ENCODE results near the gene DPAGT1. TPM values are rescaled to one million over a fixed set of nuclear protein-coding genes. Genes with fewer than 3 reads are reported as not detected.
A peak's percentile ranks its signal among the peaks of the same experiment; 100 is the strongest.

DPAGT1 gene
- total and polyA plus RNA-seq, 2 experiments from 2014 or later = 37.2 to 52.6 TPM

DNA sequence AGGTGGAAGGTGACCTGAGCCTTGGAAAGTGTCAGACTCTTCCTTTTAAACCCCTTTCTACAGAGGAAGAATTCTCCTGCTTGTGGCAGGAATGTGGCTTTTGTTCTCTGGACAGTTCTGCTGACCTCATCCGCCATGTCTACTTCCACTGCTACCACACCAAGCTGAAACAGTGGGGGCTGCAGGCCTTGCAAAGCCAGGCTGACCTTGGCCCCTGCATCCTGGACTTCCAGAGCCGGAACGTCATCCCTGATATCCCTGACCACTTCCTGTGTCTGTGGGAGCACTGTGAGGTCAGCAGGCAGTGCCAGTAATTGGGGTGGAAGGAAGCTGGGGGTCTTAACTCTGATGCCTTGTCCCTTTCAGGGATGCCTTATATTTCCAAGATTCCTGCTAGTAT, 29.0 kb upstream of the DPAGT1 start (continued):
- TF ChIP-seq JUNB (IDR thresholded peaks at IDR 0.05; ENCODE audit: unreplicated experiment) = no peak
- TF ChIP-seq, protein P1, sequence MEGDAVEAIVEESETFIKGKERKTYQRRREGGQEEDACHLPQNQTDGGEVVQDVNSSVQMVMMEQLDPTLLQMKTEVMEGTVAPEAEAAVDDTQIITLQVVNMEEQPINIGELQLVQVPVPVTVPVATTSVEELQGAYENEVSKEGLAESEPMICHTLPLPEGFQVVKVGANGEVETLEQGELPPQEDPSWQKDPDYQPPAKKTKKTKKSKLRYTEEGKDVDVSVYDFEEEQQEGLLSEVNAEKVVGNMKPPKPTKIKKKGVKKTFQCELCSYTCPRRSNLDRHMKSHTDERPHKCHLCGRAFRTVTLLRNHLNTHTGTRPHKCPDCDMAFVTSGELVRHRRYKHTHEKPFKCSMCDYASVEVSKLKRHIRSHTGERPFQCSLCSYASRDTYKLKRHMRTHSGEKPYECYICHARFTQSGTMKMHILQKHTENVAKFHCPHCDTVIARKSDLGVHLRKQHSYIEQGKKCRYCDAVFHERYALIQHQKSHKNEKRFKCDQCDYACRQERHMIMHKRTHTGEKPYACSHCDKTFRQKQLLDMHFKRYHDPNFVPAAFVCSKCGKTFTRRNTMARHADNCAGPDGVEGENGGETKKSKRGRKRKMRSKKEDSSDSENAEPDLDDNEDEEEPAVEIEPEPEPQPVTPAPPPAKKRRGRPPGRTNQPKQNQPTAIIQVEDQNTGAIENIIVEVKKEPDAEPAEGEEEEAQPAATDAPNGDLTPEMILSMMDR (conservative IDR thresholded peaks at IDR 0.05; ENCODE audit: low read depth in 2 of 2) = no peak

DNA sequence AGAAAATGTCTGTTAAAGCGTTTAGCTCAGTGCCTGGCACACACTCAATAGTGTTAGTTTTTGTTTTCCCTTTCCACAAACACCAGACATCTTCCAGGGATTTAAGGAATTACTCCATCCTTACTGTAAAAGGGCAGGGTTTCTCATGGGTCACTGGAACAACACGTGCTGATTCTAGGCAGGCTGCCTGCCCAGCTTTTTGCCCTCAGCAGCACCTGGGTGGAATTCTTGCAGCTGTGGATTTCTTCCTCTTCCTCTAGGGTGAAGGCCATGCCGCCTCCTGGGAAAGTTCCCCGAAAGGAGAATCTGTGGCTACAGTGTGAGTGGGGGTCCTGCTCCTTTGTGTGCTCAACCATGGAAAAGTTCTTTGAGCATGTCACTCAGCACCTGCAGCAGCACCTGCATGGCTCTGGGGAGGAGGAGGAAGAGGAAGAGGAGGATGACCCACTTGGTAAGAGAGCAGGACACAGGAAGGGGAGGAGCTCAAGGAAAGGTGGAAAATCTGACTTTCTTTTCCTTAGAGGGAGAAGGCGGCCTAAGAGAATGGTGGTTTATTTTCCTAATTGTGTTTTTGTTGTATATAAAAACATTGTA, 25.1 kb upstream of the DPAGT1 start:
- Histone ChIP-seq H2AFZ (no peak overlapping the region), H3K79me2 (replicated peaks; ENCODE audit: insufficient read depth) (peaks cover 29% of the 10 kb centered on the region), H3K4me3 (no peak overlapping the region), H3K36me3 (ENCODE audit: insufficient read depth) (peaks cover 15% of the 10 kb centered on the region; the same call in 1 of the 2 replicates), H3K4me1 (ENCODE audit: insufficient read depth) (peaks cover 7% of the 10 kb centered on the region; the same call in 1 of the 2 replicates), H4K20me1 (replicated peaks; ENCODE audit: insufficient read depth) (peaks cover 17% of the 10 kb centered on the region; the same call in 1 of the 2 replicates), H3K27ac (ENCODE audit: low read depth) (no peak overlapping the region; the same call in 1 of the 2 replicates), H3F3A (replicated peaks; ENCODE audit: low read depth) (peaks cover 11% of the 10 kb centered on the region; the same call in 1 of the 2 replicates), H3K4me2 (no peak overlapping the region), H3K9me2 (ENCODE audit: insufficient read depth) (no peaks in the 10 kb centered on the region), H3K27me3 (ENCODE audit: insufficient read depth) (no peaks in the 10 kb centered on the region)
- TF ChIP-seq, protein P2, sequence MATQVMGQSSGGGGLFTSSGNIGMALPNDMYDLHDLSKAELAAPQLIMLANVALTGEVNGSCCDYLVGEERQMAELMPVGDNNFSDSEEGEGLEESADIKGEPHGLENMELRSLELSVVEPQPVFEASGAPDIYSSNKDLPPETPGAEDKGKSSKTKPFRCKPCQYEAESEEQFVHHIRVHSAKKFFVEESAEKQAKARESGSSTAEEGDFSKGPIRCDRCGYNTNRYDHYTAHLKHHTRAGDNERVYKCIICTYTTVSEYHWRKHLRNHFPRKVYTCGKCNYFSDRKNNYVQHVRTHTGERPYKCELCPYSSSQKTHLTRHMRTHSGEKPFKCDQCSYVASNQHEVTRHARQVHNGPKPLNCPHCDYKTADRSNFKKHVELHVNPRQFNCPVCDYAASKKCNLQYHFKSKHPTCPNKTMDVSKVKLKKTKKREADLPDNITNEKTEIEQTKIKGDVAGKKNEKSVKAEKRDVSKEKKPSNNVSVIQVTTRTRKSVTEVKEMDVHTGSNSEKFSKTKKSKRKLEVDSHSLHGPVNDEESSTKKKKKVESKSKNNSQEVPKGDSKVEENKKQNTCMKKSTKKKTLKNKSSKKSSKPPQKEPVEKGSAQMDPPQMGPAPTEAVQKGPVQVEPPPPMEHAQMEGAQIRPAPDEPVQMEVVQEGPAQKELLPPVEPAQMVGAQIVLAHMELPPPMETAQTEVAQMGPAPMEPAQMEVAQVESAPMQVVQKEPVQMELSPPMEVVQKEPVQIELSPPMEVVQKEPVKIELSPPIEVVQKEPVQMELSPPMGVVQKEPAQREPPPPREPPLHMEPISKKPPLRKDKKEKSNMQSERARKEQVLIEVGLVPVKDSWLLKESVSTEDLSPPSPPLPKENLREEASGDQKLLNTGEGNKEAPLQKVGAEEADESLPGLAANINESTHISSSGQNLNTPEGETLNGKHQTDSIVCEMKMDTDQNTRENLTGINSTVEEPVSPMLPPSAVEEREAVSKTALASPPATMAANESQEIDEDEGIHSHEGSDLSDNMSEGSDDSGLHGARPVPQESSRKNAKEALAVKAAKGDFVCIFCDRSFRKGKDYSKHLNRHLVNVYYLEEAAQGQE (IDR thresholded peaks at IDR 0.05; ENCODE audit: unreplicated experiment) = no peak
- TF ChIP-seq, protein P1 (conservative IDR thresholded peaks at IDR 0.05; ENCODE audit: low read depth in 2 of 2) = no peak
- TF ChIP-seq ZNF114 (CRISPR knock-in tag; IDR thresholded peaks at IDR 0.05) (no peak), EZH2 (IDR thresholded peaks at IDR 0.05; ENCODE audit: low read depth, unreplicated experiment) (no peak), POLR2AphosphoS5 (IDR thresholded peaks at IDR 0.05; ENCODE audit: low read depth) (no peak), ZNF331 (CRISPR knock-in tag; IDR thresholded peaks at IDR 0.05; ENCODE audit: low read depth) (no peak), STAT1 (IDR thresholded peaks at IDR 0.05; ENCODE audit: unreplicated experiment) (no peak)
- TF ChIP-seq, protein P3, sequence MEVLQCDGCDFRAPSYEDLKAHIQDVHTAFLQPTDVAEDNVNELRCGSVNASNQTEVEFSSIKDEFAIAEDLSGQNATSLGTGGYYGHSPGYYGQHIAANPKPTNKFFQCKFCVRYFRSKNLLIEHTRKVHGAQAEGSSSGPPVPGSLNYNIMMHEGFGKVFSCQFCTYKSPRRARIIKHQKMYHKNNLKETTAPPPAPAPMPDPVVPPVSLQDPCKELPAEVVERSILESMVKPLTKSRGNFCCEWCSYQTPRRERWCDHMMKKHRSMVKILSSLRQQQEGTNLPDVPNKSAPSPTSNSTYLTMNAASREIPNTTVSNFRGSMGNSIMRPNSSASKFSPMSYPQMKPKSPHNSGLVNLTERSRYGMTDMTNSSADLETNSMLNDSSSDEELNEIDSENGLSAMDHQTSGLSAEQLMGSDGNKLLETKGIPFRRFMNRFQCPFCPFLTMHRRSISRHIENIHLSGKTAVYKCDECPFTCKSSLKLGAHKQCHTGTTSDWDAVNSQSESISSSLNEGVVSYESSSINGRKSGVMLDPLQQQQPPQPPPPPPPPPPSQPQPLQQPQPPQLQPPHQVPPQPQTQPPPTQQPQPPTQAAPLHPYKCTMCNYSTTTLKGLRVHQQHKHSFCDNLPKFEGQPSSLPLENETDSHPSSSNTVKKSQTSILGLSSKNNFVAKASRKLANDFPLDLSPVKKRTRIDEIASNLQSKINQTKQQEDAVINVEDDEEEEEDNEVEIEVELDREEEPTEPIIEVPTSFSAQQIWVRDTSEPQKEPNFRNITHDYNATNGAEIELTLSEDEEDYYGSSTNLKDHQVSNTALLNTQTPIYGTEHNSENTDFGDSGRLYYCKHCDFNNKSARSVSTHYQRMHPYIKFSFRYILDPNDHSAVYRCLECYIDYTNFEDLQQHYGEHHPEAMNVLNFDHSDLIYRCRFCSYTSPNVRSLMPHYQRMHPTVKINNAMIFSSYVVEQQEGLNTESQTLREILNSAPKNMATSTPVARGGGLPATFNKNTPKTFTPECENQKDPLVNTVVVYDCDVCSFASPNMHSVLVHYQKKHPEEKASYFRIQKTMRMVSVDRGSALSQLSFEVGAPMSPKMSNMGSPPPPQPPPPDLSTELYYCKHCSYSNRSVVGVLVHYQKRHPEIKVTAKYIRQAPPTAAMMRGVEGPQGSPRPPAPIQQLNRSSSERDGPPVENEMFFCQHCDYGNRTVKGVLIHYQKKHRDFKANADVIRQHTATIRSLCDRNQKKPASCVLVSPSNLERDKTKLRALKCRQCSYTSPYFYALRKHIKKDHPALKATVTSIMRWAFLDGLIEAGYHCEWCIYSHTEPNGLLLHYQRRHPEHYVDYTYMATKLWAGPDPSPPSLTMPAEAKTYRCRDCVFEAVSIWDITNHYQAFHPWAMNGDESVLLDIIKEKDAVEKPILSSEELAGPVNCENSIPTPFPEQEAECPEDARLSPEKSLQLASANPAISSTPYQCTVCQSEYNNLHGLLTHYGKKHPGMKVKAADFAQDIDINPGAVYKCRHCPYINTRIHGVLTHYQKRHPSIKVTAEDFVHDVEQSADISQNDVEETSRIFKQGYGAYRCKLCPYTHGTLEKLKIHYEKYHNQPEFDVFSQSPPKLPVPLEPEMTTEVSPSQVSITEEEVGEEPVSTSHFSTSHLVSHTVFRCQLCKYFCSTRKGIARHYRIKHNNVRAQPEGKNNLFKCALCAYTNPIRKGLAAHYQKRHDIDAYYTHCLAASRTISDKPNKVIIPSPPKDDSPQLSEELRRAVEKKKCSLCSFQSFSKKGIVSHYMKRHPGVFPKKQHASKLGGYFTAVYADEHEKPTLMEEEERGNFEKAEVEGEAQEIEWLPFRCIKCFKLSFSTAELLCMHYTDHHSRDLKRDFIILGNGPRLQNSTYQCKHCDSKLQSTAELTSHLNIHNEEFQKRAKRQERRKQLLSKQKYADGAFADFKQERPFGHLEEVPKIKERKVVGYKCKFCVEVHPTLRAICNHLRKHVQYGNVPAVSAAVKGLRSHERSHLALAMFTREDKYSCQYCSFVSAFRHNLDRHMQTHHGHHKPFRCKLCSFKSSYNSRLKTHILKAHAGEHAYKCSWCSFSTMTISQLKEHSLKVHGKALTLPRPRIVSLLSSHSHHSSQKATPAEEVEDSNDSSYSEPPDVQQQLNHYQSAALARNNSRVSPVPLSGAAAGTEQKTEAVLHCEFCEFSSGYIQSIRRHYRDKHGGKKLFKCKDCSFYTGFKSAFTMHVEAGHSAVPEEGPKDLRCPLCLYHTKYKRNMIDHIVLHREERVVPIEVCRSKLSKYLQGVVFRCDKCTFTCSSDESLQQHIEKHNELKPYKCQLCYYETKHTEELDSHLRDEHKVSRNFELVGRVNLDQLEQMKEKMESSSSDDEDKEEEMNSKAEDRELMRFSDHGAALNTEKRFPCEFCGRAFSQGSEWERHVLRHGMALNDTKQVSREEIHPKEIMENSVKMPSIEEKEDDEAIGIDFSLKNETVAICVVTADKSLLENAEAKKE (CRISPR knock-in tag; IDR thresholded peaks at IDR 0.05) = no peak
- DNase-seq (ENCODE audit: low spot score) (no peak), ATAC-seq (peak; percentile 63)
- peaks cover 2% of the 10 kb centered on the region for H3K27me3 Mint-ChIP-seq (ENCODE audit: insufficient read depth, low read depth, poor library complexity)
- no peaks in the 10 kb centered on the region for H3K9me3 Mint-ChIP-seq
- H3K4me3 Mint-ChIP-seq = no peak overlapping the region
- H3K27ac Mint-ChIP-seq = peak overlapping the region; percentile 41
- peaks cover 38% of the 10 kb centered on the region for H3K36me3 Mint-ChIP-seq (ENCODE audit: low read depth)
- H3K4me1 Mint-ChIP-seq = peaks cover 12% of the 10 kb centered on the region

Measured in GM23338 (cell line).